Transverse colon (tissue), 3 donors: Measurements from ENCODE around the gene HAUS3.

Source experiments
- CTCF ChIP-seq, 5 experiments: fragments of 200-600 bp in 3 of 5; fragments of 450-650 bp in 2 of 5; sonication (generic) in 3 of 5; IDR thresholded peaks; 1 replicate in 2 of 5; 2 replicates in 3 of 5; pipeline ENCODE4 v1.5.1; 2016 to 2017; ENCODE audit warnings: antibody characterized with exemption in 5 of 5, inconsistent platforms in 3 of 5, mild to moderate bottlenecking in 2 of 5, moderate library complexity in 1 of 5
- EP300 ChIP-seq: sonication (generic); formaldehyde crosslinking; IDR thresholded peaks from one replicate; pipeline ENCODE4 v1.6.1; 2017; ENCODE audit warnings: antibody characterized with exemption, low read depth

GRCh38 chr4:2256781-2257191, 14.9 kb upstream of the HAUS3 start:
- TF ChIP-seq CTCF (IDR thresholded peaks at IDR 0.05) (no peak), EP300 (no peak)
